VCaP (cell line): Measurements from ENCODE around the gene DPYSL4.

ENCODE experiments used
- H3K27ac ChIP-seq: fragments of 450-650 bp; 2 replicates; pipeline ENCODE4 v1.5.1; 2017
- CTCF ChIP-seq: fragments of 450-650 bp; conservative IDR thresholded peaks from 2 replicates; pipeline ENCODE4 v1.5.1; 2017; ENCODE audit warnings: mild to moderate bottlenecking, moderate library complexity

Gene DPYSL4

GRCh38 chr10:132250481-132251475, 64.0 kb downstream of the DPYSL4 start:
- H3K27ac ChIP-seq = no peak overlapping the region
- TF ChIP-seq CTCF = no peak

- no peak overlapping the region for H3K27ac ChIP-seq
- no peak for TF ChIP-seq CTCF
Observed at GRCh38 chr10:132251928-132252327, 65.2 kb downstream of the DPYSL4 start.

- no peak for TF ChIP-seq CTCF
- H3K27ac ChIP-seq = no peak overlapping the region
Observed at GRCh38 chr10:132252412-132252811, 65.7 kb downstream of the DPYSL4 start.

GRCh38 chr10:132253092-132253687, 66.4 kb downstream of the DPYSL4 start:
- no peak overlapping the region for H3K27ac ChIP-seq
- no peak for TF ChIP-seq CTCF

GRCh38 chr10:132254841-132255240, 68.1 kb downstream of the DPYSL4 start:
- TF ChIP-seq CTCF = no peak
- H3K27ac ChIP-seq = no peak overlapping the region
